Smooth muscle cell (in vitro differentiated cells): ENCODE measurements around the gene HOXD3. TPM values are rescaled to one million over a fixed set of nuclear protein-coding genes. Genes with fewer than 3 reads are reported as not detected.

Source experiments
- DNase-seq: peaks from one replicate; lab custom pipeline; 2025; ENCODE audit not compliant: unreplicated experiment; lab: John Stamatoyannopoulos, UW
- H2AFZ ChIP-seq: fragments of 200-600 bp; sonication (generic); 2 replicates; pipeline ENCODE4 v1.6.0; 2016; ENCODE audit warnings: antibody characterized with exemption, low read depth, mild to moderate bottlenecking
- H3F3A ChIP-seq: fragments of 200-600 bp; sonication (generic); 2 replicates; pipeline ENCODE4 v1.6.0; 2017; ENCODE audit warnings: antibody characterized with exemption, low read depth
- H3K27ac ChIP-seq: fragments of 200-600 bp; sonication (generic); 2 replicates; pipeline ENCODE4 v1.5.1; 2016; ENCODE audit warnings: low read depth, mild to moderate bottlenecking
- H3K27me3 ChIP-seq: fragments of 200-600 bp; sonication (generic); 2 replicates; pipeline ENCODE4 v1.6.1; 2016; ENCODE audit warnings: low read depth, mild to moderate bottlenecking
- H3K36me3 ChIP-seq: fragments of 200-600 bp; sonication (generic); 2 replicates; pipeline ENCODE4 v1.5.1; 2016; ENCODE audit warnings: low read depth
- H3K4me1 ChIP-seq: fragments of 200-600 bp; sonication (generic); 2 replicates; pipeline ENCODE4 v1.5.1; 2016; ENCODE audit warnings: low read depth
- H3K4me2 ChIP-seq: fragments of 200-600 bp; sonication (generic); 2 replicates; pipeline ENCODE4 v1.6.0; 2016; ENCODE audit warnings: mild to moderate bottlenecking
- H3K4me3 ChIP-seq: fragments of 200-600 bp; sonication (generic); 2 replicates; pipeline ENCODE4 v1.5.1; 2016; ENCODE audit warnings: mild to moderate bottlenecking
- H3K79me2 ChIP-seq: fragments of 200-600 bp; sonication (generic); 2 replicates; pipeline ENCODE4 v1.6.0; 2016; ENCODE audit warnings: low read depth, mild to moderate bottlenecking
- H3K9ac ChIP-seq: fragments of 200-600 bp; sonication (generic); 2 replicates; pipeline ENCODE4 v1.6.0; 2016; ENCODE audit warnings: low read depth
- H3K9me3 ChIP-seq: fragments of 200-600 bp; sonication (generic); replicated peaks from 2 replicates; pipeline ENCODE4 v1.5.1; 2016; ENCODE audit warnings: low read depth
- H4K20me1 ChIP-seq: fragments of 200-600 bp; sonication (generic); 2 replicates; pipeline ENCODE4 v1.6.0; 2016; ENCODE audit warnings: low read depth
- CTCF ChIP-seq: fragments of 200-600 bp; sonication (generic); IDR thresholded peaks from 2 replicates; pipeline ENCODE4 v1.5.1; 2017; ENCODE audit warnings: borderline replicate concordance, mild to moderate bottlenecking, antibody characterized with exemption; ENCODE audit not compliant: insufficient read depth, poor library complexity, severe bottlenecking
- WGBS: methylation state at CpG from one replicate; pipeline ENCODE4 v1.1.7; 2016; ENCODE audit warnings: low lambda C conversion rate; 5-methylcytosine and 5-hydroxymethylcytosine counted together
- polyA plus RNA-seq: library from polyadenylated mRNA; unstranded; fragments of >200 nt; fragmentation: Nextera tagmentation; extraction: Ambion mirVana; gene quantifications from 2 replicates; pipeline ENCODE4 v1.2.1, GENCODE V29; 2016
- total RNA-seq: library from RNA; depleted of rRNA; stranded (reverse); fragments of >200 nt; gene quantifications from 2 replicates; pipeline ENCODE4 v1.2.3, GENCODE V29; 2014

Gene HOXD3
- total and polyA plus RNA-seq, 2 experiments from 2014 or later = not detected

GRCh38 chr2:176163672-176164056 lies 6.6 kb downstream of the HOXD3 start:
- Histone ChIP-seq H2AFZ (no peak overlapping the region), H3K27ac (no peak overlapping the region), H3K79me2 (no peaks in the 10 kb centered on the region), H3K4me1 (no peaks in the 10 kb centered on the region), H3K9me3 (no peaks in the 10 kb centered on the region), H4K20me1 (no peaks in the 10 kb centered on the region), H3F3A (no peaks in the 10 kb centered on the region), H3K4me3 (no peak overlapping the region), H3K27me3 (peaks cover 100% of the 10 kb centered on the region), H3K4me2 (no peak overlapping the region), H3K36me3 (no peaks in the 10 kb centered on the region), H3K9ac (no peak overlapping the region)
- no peak for TF ChIP-seq CTCF
- DNase-seq = no peak
- WGBS = 6% methylated on average over 12 of the region's 12 CpGs

- H3K36me3 ChIP-seq = no peaks in the 10 kb centered on the region
- H3K4me1 ChIP-seq = no peaks in the 10 kb centered on the region
- H3K27ac ChIP-seq = no peak overlapping the region
- DNase-seq = no peak
- no peaks in the 10 kb centered on the region for H3F3A ChIP-seq
- H3K4me2 ChIP-seq = no peak overlapping the region
- no peaks in the 10 kb centered on the region for H4K20me1 ChIP-seq
- H2AFZ ChIP-seq = no peak overlapping the region
- 24% methylated on average over 13 of the region's 13 CpGs for WGBS
- no peaks in the 10 kb centered on the region for H3K79me2 ChIP-seq
- no peak overlapping the region for H3K4me3 ChIP-seq
- no peak overlapping the region for H3K9ac ChIP-seq
- TF ChIP-seq CTCF = no peak
- H3K9me3 ChIP-seq = no peaks in the 10 kb centered on the region
- H3K27me3 ChIP-seq = peaks cover 100% of the 10 kb centered on the region
These were observed 7.1 kb downstream of the HOXD3 start for GRCh38 chr2:176164201-176164600.

GRCh38 chr2:176164611-176165369 lies 7.7 kb downstream of the HOXD3 start:
- no peaks in the 10 kb centered on the region for H3K9me3 ChIP-seq
- DNase-seq = no peak
- H3F3A ChIP-seq = no peaks in the 10 kb centered on the region
- no peaks in the 10 kb centered on the region for H3K4me1 ChIP-seq
- no peak overlapping the region for H3K9ac ChIP-seq
- TF ChIP-seq CTCF = no peak
- no peaks in the 10 kb centered on the region for H4K20me1 ChIP-seq
- H3K4me2 ChIP-seq = peak overlapping the region; percentile 25
- H3K79me2 ChIP-seq = no peaks in the 10 kb centered on the region
- no peak overlapping the region for H3K4me3 ChIP-seq
- no peak overlapping the region for H2AFZ ChIP-seq
- no peaks in the 10 kb centered on the region for H3K36me3 ChIP-seq
- H3K27ac ChIP-seq = no peak overlapping the region
- peaks cover 100% of the 10 kb centered on the region for H3K27me3 ChIP-seq
- WGBS = 4% methylated on average over 52 of the region's 52 CpGs

- H3F3A ChIP-seq = no peaks in the 10 kb centered on the region
- H3K9ac ChIP-seq = no peak overlapping the region
- DNase-seq = no peak
- H3K27ac ChIP-seq = no peak overlapping the region
- H3K4me2 ChIP-seq = no peak overlapping the region
- H2AFZ ChIP-seq = no peak overlapping the region
- H3K4me3 ChIP-seq = no peak overlapping the region
- no peaks in the 10 kb centered on the region for H3K79me2 ChIP-seq
- peaks cover 100% of the 10 kb centered on the region for H3K27me3 ChIP-seq
- no peaks in the 10 kb centered on the region for H3K36me3 ChIP-seq
- H3K4me1 ChIP-seq = no peaks in the 10 kb centered on the region
- no peaks in the 10 kb centered on the region for H3K9me3 ChIP-seq
- WGBS = 8% methylated on average over 26 of the region's 26 CpGs
- TF ChIP-seq CTCF = no peak
- H4K20me1 ChIP-seq = no peaks in the 10 kb centered on the region
These were observed 8.4 kb downstream of the HOXD3 start for GRCh38 chr2:176165370-176166050.
